UCSD-AML1 (cell line): ENCODE data around the gene CALN1.
"Not testable (repeated sequence)": the region's sequence is repeated elsewhere in the genome, so short reads cannot be mapped to it uniquely, and the experiment has no call there.

ENCODE experiments used
- DNase-seq: peaks from one replicate; lab custom pipeline; 2025; ENCODE audit not compliant: unreplicated experiment; lab: John Stamatoyannopoulos, UW

CALN1 gene

GRCh38 chr7:71822406-71822805, 589.7 kb downstream of the CALN1 start:
- DNase-seq = not testable (repeated sequence)

GRCh38 chr7:71817916-71818315, 594.2 kb downstream of the CALN1 start:
- no peak for DNase-seq

- DNase-seq = no peak
Measured at GRCh38 chr7:71808115-71808514, 604.0 kb downstream of the CALN1 start.

- DNase-seq = no peak
Measured at GRCh38 chr7:71804256-71804655, 607.9 kb downstream of the CALN1 start.

- no peak for DNase-seq
Measured at GRCh38 chr7:71801976-71802375, 610.2 kb downstream of the CALN1 start.

- no peak for DNase-seq
Measured at GRCh38 chr7:71800321-71800720, 611.8 kb downstream of the CALN1 start.

- no peak for DNase-seq
Measured at GRCh38 chr7:71795410-71795809, 616.7 kb downstream of the CALN1 start.

GRCh38 chr7:71793251-71793650, 618.9 kb downstream of the CALN1 start:
- no peak for DNase-seq

GRCh38 chr7:71787513-71787912, 624.6 kb downstream of the CALN1 start:
- DNase-seq = no peak

- DNase-seq = no peak
Measured at GRCh38 chr7:71785216-71785615, 626.9 kb downstream of the CALN1 start.

- no peak for DNase-seq
Measured at GRCh38 chr7:71784781-71785180, 627.4 kb downstream of the CALN1 start.

- no peak for DNase-seq
Measured at GRCh38 chr7:71784180-71784579, 628.0 kb downstream of the CALN1 start.

- DNase-seq = no peak
Measured at GRCh38 chr7:71783779-71784178, 628.4 kb downstream of the CALN1 start.

GRCh38 chr7:71782051-71782450, 630.1 kb downstream of the CALN1 start:
- no peak for DNase-seq

GRCh38 chr7:71780282-71780681, 631.9 kb downstream of the CALN1 start:
- DNase-seq = no peak

- no peak for DNase-seq
Measured at GRCh38 chr7:71777278-71777677, 634.9 kb downstream of the CALN1 start.

GRCh38 chr7:71776726-71777125, 635.4 kb downstream of the CALN1 start:
- no peak for DNase-seq

GRCh38 chr7:71775648-71776047, 636.5 kb downstream of the CALN1 start:
- no peak for DNase-seq

GRCh38 chr7:71772779-71773178, 639.4 kb downstream of the CALN1 start:
- no peak for DNase-seq

GRCh38 chr7:71770269-71770907, 641.8 kb downstream of the CALN1 start:
- no peak for DNase-seq

GRCh38 chr7:71769326-71769725, 642.8 kb downstream of the CALN1 start:
- DNase-seq = no peak

- DNase-seq = no peak
Measured at GRCh38 chr7:71768450-71768849, 643.7 kb downstream of the CALN1 start.

- no peak for DNase-seq
Measured at GRCh38 chr7:71766016-71766415, 646.1 kb downstream of the CALN1 start.
